D341Med (cell line): Measurements from ENCODE around the gene TRMT10B.

Source experiments
- DNase-seq: peaks from one replicate; pipeline ENCODE4 v3.0.0; 2012; ENCODE audit warnings: low spot score

Gene TRMT10B

GRCh38 chr9:37753489-37754190 is at the start of gene TRMT10B:
TRMT10B (plus strand) TSS chr9:37753805; CDS start chr9:37761932, 8,127 bp downstream.
- DNase-seq: peak; percentile 91

GRCh38 chr9:37705787-37706186 is 47.8 kb upstream of the TRMT10B start:
- DNase-seq: no peak

- DNase-seq: no peak
Observed at GRCh38 chr9:37706290-37706689, 47.3 kb upstream of the TRMT10B start.

DNA sequence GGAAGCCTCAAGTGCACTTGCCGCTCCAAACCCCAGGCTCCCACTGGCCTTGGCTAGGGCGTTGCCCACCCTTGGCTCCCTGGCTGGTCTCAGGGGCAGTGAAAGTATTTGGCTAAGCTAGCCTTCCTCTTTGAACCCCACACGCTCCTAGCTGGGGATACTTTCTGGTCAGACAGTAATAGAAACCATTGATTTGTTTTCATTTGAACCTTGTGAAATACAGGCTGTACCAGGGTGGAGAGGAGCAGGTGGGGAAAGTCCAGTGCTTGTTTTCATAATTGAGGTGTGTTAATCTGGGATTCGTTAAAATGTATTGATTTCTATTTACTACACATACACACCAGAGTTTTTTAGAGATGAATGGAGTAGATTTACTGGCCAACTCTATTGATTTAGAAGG is 45.9 kb upstream of the TRMT10B start:
- DNase-seq: no peak

DNA sequence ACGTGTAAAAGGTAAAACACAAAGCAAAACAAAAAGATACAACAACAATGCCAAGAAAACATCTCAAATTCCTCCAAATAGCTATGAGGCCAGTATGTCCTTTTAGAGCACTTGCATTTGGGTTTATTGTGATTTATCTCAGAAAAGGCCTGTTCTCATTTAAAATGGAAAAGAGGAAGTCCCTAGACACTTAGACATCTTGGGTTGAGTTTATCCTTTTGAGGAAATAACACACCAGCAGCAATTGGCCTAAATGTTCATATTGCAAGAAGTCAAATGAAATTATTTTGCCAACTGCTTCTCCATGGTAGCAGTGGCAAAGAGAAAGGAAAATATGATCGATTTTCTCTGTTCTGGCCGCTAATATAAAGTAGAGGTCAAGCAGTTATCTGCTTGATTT is 43.6 kb upstream of the TRMT10B start:
- no peak for DNase-seq

GRCh38 chr9:37715260-37715659 is 38.3 kb upstream of the TRMT10B start:
- no peak for DNase-seq

GRCh38 chr9:37715991-37716505 is 37.6 kb upstream of the TRMT10B start:
- no peak for DNase-seq

GRCh38 chr9:37719526-37719925 is 34.1 kb upstream of the TRMT10B start:
- no peak for DNase-seq

- DNase-seq: no peak
Observed at GRCh38 chr9:37727013-37727412, 26.6 kb upstream of the TRMT10B start.

DNA sequence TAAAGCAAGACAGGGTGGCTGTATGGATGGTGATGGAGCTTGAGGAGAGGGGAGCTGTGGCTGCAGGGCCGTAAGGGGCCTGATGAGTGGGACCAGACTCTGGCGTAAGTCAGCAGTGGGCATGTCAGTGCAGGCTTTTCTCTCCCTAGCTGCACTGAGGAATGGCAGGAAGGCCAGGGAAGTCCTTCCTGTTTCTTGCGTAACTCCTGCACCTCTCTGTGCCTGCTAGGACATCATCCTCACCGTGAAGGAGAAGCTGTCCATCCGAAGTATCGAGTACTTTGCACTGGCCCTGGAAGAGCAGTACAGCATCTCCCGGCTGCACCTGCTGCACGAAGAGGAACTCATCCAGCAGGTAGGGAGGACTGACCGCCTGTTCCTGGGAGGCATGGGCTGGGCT is 24.1 kb upstream of the TRMT10B start:
- no peak for DNase-seq

GRCh38 chr9:37730256-37730655 is 23.3 kb upstream of the TRMT10B start:
- no peak for DNase-seq

DNA sequence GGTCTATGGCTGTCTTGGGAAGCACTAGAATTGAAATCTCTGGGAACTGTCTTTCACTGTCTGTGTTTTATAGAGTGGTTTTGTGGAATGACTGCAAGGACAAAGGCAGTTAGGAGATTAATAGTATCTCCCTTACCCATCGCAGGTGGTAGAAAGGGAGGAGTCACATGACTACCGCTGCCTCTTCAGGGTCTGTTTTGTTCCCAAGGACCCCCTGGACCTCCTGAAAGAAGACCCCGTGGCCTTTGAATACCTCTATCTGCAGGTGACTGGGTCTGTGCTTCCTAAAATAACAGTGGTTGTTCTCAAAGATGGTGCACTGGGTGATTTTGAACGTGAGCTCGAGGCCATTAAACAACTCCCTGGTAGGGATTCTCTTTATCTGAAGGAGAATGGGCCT is 22.8 kb upstream of the TRMT10B start:
- DNase-seq: no peak

DNA sequence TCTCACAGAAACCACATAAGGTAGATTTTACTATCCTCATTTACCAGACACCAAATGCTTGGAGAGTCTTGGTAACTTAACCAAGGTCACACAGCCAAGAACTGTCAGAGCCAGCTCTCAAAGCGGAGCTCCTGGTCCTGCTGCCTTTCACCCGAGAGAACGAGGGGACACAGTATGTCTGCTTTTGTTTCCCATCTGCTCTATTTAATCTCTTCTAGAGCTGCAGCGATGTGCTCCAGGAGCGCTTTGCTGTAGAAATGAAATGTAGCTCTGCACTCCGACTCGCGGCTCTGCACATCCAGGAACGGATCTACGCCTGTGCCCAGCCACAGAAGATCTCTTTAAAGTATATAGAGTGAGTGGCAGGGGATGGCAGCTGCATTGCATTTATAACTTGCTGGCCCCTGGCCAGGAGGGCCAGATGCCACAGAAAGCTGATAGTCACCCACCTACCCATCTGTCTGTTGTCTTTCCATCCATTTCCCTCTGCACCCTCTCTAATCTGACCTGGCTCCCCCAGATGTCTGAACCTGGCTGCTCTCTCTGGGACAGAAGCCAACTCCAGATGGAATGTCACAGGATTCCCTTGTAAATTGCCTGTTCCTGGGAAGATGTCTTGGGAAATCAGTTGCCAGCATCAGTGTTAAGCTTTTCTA is 21.4 kb upstream of the TRMT10B start:
- DNase-seq: peak; percentile 87

DNA sequence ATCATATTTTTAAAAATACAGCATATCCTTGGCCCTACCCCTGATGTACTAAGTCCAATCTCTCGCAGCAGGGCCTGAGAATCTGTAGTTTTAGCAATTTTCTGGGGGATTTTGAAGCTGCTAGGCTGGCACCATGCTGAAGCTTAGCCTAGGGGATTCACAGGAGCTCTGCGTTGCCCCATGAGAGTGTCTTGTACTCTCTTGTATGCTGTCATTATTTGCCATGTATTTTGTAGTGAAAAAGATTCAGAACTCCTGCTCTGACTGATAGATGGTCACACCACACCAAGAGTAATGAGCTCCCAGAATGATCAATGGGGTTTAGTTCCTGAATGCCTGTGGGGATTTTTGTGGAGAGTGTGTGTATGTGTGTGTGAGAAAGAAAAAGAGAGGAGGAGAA is 20.7 kb upstream of the TRMT10B start:
- DNase-seq: no peak

DNA sequence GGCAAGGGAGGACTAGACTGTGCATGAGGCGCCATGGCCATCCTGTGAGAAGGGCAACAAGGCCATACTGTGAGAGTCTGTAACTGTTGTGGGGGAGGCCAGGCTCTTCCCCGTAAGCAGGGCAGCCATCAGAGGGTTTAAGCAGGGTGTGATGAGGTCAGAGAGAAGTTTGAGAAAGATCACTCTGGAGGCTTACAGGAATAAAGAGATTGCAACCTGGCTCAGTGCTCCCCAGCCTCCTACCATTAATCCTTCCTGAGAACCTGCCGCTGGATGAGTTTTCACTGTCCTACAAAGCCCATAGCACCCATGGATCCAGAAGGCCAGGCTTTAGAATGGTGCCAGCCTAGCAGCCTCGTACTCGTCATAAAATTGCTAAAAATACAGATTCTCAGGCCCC is 14.4 kb upstream of the TRMT10B start:
- DNase-seq: no peak

- no peak for DNase-seq
Observed at GRCh38 chr9:37740128-37740527, 13.5 kb upstream of the TRMT10B start.

GRCh38 chr9:37740631-37741328 is 12.8 kb upstream of the TRMT10B start:
- DNase-seq: no peak

GRCh38 chr9:37745970-37746369 is 7.6 kb upstream of the TRMT10B start:
- DNase-seq: no peak

DNA sequence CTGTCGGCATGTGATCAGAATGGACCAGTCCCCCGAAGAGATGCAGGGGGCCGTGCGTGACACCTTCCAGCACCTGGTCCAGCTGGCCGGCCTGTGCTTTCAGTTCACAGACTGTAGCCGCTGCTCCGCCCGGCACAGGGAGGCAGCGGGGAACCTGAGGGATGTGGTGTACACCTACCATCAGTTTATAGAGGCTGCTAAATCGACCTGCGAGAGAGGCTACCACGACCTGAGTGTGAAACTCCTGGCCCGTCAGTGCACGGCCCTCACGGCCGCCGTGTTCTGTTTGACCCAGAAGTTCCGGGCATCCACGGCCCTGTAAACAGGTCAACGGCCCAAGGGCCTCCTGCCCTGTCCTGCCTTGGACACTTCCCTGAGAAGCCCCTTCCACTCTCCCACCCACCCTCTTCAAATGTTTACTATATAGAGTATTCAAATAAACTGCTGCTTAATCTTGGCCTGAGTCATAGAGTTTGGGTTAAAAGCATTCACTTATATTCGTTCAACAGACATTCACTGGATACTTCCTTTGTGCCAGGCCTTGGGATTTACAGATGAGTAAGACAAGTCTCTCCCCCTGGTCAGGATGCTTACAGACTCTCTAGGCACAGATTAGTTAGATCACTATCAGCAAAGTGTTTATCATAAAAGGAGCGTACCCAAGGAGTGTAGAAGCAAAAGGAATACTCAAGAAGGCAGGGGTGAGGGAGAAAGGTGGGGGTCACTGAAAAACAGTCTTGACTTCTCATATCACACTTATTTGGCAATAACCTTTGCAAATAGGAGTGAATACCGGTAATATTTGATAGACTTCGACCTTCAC is 6.9 kb upstream of the TRMT10B start:
- DNase-seq: no peak

DNA sequence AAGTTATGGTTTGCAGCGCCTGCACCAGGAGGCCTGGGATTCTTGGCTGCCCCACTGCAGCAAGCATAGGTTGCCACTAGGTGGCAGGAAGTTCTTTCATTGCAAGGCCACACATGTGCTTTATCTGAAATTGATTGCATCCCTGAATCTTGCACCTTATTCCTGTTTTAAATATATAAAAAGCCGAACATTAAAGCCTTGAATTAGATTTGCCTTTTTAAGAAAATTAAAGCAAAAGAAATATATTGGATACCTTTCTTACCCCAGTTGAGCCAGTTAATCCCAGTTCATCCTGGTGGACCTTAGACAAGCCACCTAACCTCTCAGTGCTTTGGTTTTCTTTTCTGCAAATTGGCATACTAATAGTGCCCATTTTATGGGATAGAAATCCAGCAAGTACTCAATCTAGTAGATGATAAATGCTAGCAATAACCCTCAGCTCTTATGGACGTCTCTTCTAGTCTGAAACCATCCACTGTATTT is 6.3 kb upstream of the TRMT10B start:
- peak; percentile 85 for DNase-seq

DNA sequence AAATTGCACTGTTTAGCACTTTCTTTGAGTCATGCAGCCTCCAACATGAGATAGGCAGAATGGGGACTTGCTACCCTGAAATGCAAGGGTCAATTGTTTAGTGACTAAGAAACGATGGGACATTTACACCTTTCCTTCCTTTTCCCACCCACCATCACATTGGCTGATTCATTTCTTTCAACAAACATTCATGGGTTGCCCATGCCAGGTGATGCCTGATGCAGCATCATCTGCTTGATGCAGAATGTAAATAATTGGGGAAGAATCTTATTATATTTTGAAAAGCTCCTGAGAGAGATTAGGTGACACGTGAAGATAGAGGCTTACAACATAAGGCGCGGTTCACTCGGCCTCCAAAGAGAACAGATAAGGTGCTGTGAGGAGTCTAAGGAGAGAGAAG is 4.5 kb upstream of the TRMT10B start:
- DNase-seq: no peak

DNA sequence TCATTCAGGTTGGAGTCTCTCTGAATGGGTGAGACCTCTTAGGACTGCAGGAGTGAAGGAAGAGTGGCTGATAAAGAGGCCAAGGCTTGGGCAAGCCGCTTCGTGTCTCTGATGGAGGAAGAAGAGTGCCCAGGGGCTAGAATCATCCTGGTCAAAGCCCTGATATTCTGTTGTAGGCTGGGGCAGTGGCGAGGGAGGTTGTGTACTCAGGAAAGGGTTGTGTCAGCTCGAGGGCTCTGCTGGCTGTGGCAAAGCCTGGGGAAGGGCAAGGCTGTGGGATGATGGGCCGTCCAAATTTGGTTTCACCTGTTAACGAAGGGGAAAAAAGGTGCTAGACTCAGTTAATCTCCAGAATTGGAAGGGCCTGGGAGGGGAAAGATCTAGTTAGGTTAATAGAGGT is 2.4 kb upstream of the TRMT10B start:
- DNase-seq: no peak
